Measurements from ENCODE around the gene DHRSX. TPM values are rescaled to one million over a fixed set of nuclear protein-coding genes. Genes with fewer than 3 reads are reported as not detected.

DHRSX gene
- total RNA-seq, 3 donors from 2014 or later, result 24.3 to 39.0 (median 29.2) TPM

DNA sequence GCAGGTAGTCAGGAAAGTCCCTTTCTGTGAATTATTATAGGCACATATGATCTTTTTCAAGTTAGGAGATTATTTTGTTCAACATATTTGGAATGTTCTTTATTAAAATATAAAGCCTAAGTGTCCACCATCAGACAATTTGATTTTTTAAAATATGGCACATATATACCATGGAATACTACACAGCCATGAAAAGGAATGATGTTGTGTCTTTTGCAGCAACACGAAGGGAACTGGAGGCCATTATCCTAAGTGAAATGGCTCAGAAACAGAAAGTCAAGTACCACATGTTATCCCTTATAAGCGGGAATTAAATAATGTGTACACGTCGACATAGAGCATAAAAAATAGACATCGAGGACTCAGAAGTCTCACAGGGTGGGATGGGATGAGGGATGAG, 73.0 kb downstream of the DHRSX start:
- intact Hi-C loops (cut with DNase I; ENCODE audit: low total_unique reads), result no loop called here
- Histone ChIP-seq H3K4me3 (no peak overlapping the region), H3K9me3 (peaks cover 0 to 6% of the 10 kb centered on the region in 2 donors), H3K27me3 (no peaks in the 10 kb centered on the region), H3K27ac (no peak overlapping the region), H3K4me1 (no peaks in the 10 kb centered on the region), H3K36me3 (no peaks in the 10 kb centered on the region)
- TF ChIP-seq POLR2AphosphoS5 (IDR thresholded peaks at IDR 0.05), result no peak
- TF ChIP-seq POLR2A (IDR thresholded peaks at IDR 0.05), result no peak
- TF ChIP-seq, protein P1, sequence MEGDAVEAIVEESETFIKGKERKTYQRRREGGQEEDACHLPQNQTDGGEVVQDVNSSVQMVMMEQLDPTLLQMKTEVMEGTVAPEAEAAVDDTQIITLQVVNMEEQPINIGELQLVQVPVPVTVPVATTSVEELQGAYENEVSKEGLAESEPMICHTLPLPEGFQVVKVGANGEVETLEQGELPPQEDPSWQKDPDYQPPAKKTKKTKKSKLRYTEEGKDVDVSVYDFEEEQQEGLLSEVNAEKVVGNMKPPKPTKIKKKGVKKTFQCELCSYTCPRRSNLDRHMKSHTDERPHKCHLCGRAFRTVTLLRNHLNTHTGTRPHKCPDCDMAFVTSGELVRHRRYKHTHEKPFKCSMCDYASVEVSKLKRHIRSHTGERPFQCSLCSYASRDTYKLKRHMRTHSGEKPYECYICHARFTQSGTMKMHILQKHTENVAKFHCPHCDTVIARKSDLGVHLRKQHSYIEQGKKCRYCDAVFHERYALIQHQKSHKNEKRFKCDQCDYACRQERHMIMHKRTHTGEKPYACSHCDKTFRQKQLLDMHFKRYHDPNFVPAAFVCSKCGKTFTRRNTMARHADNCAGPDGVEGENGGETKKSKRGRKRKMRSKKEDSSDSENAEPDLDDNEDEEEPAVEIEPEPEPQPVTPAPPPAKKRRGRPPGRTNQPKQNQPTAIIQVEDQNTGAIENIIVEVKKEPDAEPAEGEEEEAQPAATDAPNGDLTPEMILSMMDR (IDR thresholded peaks at IDR 0.05), result no peak
- DNase-seq (ENCODE audit: low spot score in 2 of 2), result no peak

DNA sequence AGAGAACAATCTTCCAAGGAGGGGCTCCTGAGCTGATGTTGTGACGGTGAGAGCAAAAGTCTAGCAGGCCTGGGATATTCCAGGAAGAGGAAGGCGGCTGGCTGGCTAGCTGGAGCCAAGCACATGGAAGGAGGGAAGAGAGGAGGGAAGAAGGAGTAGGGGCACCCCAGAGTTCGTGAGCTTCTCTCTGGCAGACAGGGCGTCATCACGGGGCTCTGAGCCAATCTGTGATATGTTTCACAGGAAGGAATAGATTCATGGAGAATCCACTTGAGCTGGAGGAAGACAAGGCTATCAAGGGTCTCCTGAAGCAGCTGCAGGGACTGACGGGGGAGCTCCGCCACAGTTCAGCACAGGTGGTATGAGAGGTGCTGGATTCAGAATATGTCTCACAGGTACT, 73.6 kb downstream of the DHRSX start:
- H3K4me1 ChIP-seq, result no peaks in the 10 kb centered on the region
- no peaks in the 10 kb centered on the region for H3K36me3 ChIP-seq
- no peak overlapping the region for H3K27ac ChIP-seq
- intact Hi-C loops (cut with DNase I; ENCODE audit: low total_unique reads), result no loop called here
- H3K9me3 ChIP-seq, result peaks cover 0 to 6% of the 10 kb centered on the region in 2 donors
- no peak for DNase-seq (ENCODE audit: low spot score in 2 of 2)
- TF ChIP-seq, protein P1 (IDR thresholded peaks at IDR 0.05), result no peak
- TF ChIP-seq POLR2A (IDR thresholded peaks at IDR 0.05) (no peak), POLR2AphosphoS5 (IDR thresholded peaks at IDR 0.05) (no peak)
- no peak overlapping the region for H3K4me3 ChIP-seq
- H3K27me3 ChIP-seq, result no peaks in the 10 kb centered on the region

DNA sequence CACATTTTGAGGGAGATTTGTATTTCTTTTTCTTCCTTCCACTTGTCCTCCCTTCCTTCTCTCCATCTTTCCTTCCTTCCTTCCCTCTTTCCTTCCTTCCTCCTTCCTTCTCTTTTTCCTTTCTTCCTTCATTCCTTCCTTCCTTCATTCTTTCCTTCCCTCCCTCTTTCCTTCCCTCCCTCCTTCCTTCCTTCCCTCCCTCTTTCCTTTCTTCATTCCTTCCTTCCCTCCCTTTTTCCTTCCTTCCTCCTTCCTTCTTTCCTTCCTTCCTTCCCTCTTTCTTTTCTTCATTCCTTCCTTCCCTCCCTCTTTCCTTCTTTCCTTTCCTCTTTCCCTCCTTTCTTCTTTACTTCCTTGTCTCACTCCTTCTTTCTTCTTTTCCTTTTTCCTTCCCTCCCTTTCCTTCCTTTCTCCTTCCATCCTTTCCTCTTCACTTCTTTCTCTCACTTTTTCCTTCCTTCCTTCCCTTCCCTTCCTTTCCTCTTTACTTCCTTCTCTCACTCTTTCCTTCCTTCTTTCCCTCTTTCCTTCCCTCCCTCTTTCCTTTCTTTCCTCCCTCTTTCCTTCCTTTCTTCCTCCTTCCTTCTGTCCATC, 74.4 kb downstream of the DHRSX start:
- Histone ChIP-seq H3K4me3 (no peak overlapping the region), H3K9me3 (peaks cover 0 to 6% of the 10 kb centered on the region in 2 donors), H3K27ac (no peak overlapping the region), H3K36me3 (no peaks in the 10 kb centered on the region), H3K27me3 (no peaks in the 10 kb centered on the region), H3K4me1 (no peaks in the 10 kb centered on the region)
- intact Hi-C loops (cut with DNase I; ENCODE audit: low total_unique reads), result no loop called here
- no peak for TF ChIP-seq POLR2A (IDR thresholded peaks at IDR 0.05)
- TF ChIP-seq POLR2AphosphoS5 (IDR thresholded peaks at IDR 0.05), result no peak
- TF ChIP-seq, protein P1 (IDR thresholded peaks at IDR 0.05), result no peak
- DNase-seq (ENCODE audit: low spot score in 2 of 2), result no peak

DNA sequence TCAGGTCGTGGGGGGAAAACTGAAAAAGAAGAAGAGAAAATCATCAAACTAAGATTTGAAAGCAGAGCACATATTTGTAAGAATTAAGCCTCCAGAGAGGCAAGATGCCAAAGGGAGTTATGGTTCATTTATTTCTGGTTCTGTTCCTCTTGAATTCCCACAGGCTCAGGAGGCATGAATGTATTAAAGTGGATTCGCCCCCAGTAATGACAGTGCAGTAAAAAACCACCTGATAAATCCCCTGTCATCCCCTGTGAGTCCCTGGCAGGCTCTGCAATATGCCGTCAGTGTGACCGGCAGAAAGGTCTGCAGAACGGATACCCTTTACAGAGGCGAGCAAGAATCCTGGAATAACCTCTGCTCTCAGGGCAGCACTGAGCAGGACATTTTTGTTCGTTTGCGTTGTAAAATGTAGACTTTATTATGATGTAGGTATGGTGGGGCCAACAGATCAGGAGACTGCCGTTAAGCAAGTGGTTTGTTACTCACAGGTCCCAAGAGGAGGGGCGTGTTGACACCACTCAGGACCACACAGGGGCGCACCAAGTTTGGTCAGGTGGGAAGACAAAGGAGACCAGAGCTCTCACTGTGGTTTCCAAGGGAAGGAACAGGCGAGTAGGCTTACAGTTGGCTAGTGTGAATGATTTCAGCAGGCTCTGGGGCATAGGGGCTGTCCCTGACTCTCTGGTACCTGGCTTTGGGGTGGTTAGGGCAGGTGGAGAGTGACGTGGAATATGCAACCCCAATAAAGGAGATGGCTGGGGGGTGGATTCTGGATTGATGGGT, 75.3 kb downstream of the DHRSX start:
- TF ChIP-seq POLR2A (IDR thresholded peaks at IDR 0.05) (no peak), POLR2AphosphoS5 (IDR thresholded peaks at IDR 0.05) (no peak)
- TF ChIP-seq, protein P1 (IDR thresholded peaks at IDR 0.05), result no peak
- H3K4me3 ChIP-seq, result no peak overlapping the region
- peaks cover 0 to 6% of the 10 kb centered on the region in 2 donors for H3K9me3 ChIP-seq
- no peak for DNase-seq (ENCODE audit: low spot score in 2 of 2)
- no peaks in the 10 kb centered on the region for H3K27me3 ChIP-seq
- intact Hi-C loops (cut with DNase I; ENCODE audit: low total_unique reads), result no loop called here
- no peak overlapping the region for H3K27ac ChIP-seq
- no peaks in the 10 kb centered on the region for H3K36me3 ChIP-seq
- H3K4me1 ChIP-seq, result no peaks in the 10 kb centered on the region

DNA sequence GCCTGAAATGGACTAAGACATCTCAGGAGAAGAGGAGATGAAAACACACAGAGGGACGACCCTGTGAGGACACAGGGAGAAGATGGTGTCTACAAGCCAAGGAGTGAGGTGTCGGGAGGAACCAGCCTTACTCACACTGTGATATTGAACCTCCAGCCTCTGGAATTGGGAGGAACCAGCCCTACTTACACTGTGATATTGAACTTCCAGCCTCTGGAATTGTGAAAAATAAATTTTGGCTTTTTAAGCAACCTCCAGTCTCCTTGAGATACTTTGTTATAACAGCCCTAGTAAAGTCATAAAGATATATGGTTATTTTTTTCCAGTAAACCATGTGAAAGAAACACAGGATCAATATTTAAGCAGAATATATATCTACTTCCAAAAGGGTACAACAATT, 76.5 kb downstream of the DHRSX start:
- no peak for DNase-seq (ENCODE audit: low spot score in 2 of 2)
- Histone ChIP-seq H3K4me3 (no peak overlapping the region), H3K27me3 (no peaks in the 10 kb centered on the region), H3K36me3 (no peaks in the 10 kb centered on the region), H3K27ac (no peak overlapping the region), H3K9me3 (peaks cover 0 to 6% of the 10 kb centered on the region in 2 donors), H3K4me1 (no peaks in the 10 kb centered on the region)
- TF ChIP-seq POLR2AphosphoS5 (IDR thresholded peaks at IDR 0.05), result no peak
- TF ChIP-seq, protein P1 (IDR thresholded peaks at IDR 0.05), result no peak
- no peak for TF ChIP-seq POLR2A (IDR thresholded peaks at IDR 0.05)
- intact Hi-C loops (cut with DNase I; ENCODE audit: low total_unique reads), result no loop called here

All from breast epithelium (tissue), 4 donors.